ENCODE measurements around the gene ARHGEF19.
"Not testable (repeated sequence)": the region's sequence is repeated elsewhere in the genome, so short reads cannot be mapped to it uniquely, and the experiment has no call there.

The ARHGEF19 gene

DNA sequence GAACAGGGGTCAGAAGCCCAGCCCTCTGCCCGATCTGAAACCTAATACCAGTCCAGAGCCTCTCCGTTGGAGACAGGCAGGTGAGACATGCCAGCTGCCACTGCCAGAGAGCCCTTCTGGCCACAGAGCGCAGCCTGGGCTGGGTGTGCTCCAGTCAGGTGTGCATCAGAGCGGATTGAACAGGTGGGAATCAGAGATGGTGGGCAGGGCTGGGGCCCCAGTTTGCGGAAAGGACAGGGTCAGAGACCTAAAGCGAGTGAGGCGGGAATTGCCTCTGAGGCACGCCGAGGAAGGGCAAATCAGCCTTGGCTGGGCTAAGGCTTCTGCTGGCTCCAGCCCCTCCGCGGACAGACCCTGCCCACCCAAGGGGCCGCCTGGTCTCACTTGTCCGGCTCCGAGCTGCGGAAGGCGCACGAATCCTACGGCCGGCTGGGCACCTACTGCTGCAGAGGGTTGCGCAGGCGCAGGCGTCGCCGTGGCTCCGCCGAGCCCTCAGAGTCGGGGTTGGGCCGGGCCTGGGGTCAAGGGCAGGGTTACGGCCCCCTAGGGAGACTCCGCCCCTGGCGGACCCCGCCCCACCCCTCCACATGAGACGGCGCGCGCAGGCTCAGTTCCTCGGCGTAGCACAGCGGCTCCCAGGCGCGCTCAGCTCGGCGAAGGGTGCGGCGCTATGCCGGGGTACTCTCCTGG is 14.2 kb upstream of the ARHGEF19 start:
- DNase-seq (ENCODE audit: low read depth, low spot score) = no peak
- H3K4me3 ChIP-seq (ENCODE audit: low read length) = no peak overlapping the region

DNA sequence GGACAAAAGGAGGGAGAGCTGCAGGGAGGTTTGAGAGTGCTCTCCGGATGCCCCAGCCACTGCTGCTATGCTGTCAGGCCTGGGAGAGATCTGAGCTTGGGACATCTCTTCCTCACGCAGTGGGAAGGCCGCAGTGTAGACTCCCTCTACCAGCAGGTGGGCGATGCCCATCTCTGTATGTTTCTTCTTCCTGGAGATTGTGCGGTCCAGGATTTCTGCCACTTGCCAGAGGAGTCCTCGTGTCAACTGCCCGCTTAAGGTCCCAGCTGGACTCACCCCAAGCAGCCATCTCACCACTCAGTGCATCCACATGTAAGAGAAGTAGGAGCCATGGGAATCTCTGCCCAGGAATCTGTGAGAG is 13.7 kb upstream of the ARHGEF19 start:
- no peak for DNase-seq (ENCODE audit: low read depth, low spot score)
- no peak overlapping the region for H3K4me3 ChIP-seq (ENCODE audit: low read length)

DNA sequence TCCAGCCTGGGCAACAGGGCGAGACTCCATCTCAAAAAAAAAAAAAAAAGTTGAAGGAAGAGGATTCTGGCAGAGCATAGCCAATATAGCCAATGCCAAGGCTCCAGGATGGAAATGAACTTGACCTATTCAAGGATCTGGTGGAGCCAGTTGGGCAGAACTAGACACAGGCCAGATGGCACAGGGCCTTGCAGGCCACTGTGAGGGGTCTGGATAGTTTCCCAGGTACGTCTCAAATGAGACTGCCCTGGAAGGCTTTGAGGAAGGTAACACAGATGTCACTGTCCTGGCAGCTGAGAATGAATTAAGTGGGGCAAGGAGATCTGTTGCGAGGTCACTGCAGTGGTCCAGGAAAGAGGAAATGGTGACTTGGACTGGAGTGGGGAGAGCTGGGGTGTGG is 12.0 kb upstream of the ARHGEF19 start:
- DNase-seq (ENCODE audit: low read depth, low spot score) = no peak
- H3K4me3 ChIP-seq (ENCODE audit: low read length) = no peak overlapping the region

DNA sequence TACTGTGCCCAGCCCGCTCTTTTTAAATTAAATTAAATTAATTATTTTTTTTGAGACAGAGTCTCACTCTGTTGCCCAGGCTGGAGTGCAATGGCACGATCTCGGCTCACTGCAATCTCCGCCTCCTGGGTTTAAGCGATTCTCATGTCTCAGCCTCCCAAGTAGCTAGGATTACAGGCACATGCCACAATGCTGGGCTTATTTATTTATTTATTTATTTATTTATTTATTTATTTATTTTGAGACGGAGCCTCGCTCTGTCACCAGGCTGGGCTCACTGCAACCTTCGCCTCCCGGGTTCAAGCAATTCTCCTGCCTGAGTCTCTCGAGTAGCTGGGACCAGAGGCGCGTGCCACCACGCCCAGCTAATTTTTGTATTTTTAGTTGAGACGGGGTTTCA is 10.3 kb upstream of the ARHGEF19 start:
- not testable (repeated sequence) for DNase-seq (ENCODE audit: low read depth, low spot score)

DNA sequence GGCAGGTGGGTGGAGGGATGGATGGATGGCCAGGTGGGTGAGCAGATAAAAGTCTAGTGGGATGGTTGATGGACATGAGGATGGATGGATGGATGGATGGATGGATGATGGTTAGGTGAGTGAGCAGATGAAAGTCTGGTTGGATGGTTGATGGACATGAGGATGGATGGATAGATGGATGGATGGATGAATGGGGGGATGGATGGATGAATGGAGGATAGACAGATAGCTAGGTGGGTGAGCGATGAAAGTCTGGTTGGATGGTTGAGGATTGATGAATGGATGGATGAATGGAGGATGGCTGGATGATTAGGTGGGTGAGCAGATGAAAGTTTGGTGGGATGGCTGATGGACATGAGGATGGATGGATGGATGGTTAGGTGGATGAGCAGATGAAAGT is 9.0 kb upstream of the ARHGEF19 start:
- no peak for DNase-seq (ENCODE audit: low read depth, low spot score)
- H3K4me3 ChIP-seq (ENCODE audit: low read length) = no peak overlapping the region

More for the DNA sequence above, 10.3 kb upstream of the ARHGEF19 start:
- H3K4me3 ChIP-seq (ENCODE audit: low read length) = not testable (repeated sequence)

DNA sequence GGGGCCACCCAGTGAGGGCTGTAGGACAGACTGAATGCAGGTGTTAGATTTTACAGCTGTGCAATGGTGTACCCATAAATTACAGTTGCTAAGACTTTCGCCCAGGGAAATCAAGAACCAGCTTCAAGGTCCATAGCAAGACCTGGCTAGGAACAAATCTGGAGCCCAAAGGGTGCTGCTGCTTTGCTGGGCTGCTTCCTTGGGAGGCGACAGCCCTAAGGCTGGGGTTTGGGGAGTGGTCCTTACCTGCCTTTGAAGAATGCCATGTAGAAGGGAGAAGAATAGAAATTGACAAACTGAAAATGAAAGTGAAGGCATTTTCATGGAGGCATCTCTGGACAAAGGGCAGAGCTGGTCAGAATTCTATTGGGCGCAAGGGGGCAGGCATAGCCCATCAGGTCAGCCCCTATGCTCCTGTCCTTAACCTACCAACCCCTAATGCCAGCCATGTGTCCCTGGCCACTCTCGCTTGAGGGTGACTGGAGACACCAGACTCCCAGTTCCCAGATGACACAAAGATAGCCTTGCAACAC is 7.6 kb upstream of the ARHGEF19 start:
- DNase-seq (ENCODE audit: low read depth, low spot score) = no peak
- no peak overlapping the region for H3K4me3 ChIP-seq (ENCODE audit: low read length)

DNA sequence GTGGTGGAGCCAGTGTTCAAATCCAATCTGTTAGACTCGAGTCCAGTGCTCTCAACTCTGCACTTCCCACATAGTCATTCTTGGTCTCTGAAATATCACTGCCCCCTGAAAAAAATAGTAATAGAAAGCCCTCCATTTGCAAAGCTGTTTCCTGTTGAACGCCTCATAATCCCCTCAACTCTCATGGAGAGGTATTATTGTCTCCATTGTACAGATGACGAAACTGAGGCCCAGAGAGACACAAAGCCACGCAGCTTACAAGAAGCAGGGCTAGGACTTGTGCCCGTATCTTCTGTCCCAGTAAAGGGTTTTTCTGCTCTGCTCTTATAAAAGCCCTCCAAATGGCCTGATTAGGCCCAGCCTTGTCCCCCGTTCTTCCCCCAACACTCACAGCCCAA is 6.2 kb upstream of the ARHGEF19 start:
- no peak for DNase-seq (ENCODE audit: low read depth, low spot score)

DNA sequence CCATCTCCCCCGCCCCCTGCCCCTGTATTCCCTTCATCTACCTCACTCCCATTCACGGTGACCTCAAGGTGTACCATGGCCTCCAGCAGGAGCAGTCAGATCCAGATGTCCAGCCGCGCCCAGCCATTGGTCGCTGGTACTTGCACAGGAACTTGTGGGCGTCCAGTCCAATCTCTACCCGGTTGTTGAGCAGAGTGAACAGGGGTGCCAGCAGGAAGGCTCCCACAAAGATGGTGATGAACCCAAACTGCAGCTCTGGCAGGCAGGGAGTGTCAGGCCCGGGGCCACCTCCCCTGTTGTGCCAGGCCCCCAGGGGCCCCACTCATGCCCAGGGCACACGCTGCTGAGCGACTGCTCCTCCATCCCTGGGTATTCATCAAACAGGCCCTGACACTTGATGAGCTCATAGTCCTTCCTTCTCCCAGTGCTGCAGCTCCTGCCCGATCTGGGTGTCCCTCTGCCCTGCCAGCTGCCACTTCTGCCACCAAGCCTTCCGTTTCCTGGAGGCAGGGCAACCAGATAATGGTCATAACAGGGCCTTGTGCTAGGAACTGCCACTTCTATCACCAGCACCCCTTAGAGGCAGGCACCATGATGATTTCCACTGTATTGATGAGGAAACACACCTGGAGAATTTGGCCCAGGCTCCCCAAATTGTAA is 5.7 kb upstream of the ARHGEF19 start:
- H3K4me3 ChIP-seq (ENCODE audit: low read length) = no peak overlapping the region
- no peak for DNase-seq (ENCODE audit: low read depth, low spot score)

More for the DNA sequence above, 6.2 kb upstream of the ARHGEF19 start:
- no peak overlapping the region for H3K4me3 ChIP-seq (ENCODE audit: low read length)

DNA sequence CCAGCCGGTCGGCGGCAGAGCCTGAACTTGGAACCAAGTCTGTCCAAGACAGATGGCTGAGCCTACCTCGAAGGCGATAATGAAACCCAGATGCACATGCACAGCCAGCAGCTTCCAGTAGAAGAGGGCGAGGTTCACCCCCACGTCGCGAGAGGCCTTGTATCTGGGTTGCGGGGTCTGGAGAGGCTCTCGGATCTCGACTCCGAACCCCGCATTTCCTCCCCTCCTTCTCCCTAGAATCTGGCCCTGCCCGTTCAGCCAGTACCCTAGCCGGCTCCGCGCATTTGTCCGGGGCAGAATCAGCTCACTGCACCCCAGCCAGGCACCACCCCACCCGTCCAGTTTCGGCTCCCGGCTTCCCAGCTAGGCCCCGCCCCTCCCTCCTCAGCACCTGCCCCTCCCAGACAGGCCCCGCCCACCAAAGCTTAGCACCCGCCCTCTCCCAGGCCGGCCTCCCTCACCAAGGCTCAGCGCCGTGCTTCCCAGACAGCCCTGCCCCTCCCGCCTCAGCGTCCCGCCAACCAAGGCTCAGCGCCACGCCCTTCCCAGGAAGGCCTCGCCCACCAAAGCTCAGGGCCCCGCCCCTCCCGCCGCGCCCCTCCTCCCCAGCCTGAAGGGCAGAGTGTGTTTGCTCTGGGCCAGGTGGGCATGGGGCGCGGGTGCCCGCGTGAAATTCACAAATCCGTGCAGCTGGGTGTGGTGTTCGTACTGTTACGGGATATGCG is 4.8 kb upstream of the ARHGEF19 start:
- peak overlapping the region; percentile 15 for H3K4me3 ChIP-seq (ENCODE audit: low read length)
- peak; percentile 83 for DNase-seq (ENCODE audit: low read depth, low spot score)

DNA sequence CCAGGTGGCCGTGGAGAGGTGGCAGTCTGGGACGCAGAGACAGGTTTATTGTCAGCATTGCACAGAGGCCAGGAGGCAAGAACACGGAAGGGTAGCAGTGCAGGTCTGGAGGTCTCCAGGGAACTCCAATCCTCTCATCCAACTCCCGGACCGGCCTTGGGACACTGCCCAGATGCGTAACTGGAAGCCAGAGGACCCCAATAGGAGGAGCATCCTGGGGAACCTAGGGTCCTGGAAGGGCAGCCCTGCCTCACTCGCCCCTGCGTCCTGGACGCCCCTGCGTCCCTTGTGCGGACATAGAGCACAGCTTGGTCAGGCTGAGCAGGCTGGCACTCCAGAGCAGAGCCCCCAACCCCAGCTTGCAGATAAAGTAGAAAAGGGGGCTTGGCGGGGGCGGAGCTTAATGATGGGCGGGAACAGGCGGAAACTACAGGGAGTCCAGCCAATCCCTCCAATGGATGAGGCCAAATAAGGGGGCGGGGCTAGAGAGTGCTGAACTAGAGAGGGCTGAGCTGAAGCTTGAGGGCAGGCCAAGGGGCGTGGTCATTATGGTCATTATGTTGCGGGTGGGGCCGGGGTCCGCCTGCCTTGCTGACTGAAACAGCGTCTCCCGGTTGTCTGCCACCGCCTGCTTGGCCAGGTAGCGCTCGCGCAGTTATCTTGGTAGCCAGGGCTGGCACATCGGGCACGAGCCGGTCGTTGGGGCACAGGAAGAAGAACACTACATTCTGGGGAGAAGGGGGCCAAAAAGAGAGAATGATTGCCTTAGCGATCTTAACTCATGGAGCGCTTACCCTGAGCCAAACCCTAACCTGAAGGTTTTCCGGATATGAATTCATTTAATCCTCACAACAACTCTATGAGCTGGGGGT is 3.7 kb upstream of the ARHGEF19 start:
- peak; percentile 44 for DNase-seq (ENCODE audit: low read depth, low spot score)
- no peak overlapping the region for H3K4me3 ChIP-seq (ENCODE audit: low read length)

DNA sequence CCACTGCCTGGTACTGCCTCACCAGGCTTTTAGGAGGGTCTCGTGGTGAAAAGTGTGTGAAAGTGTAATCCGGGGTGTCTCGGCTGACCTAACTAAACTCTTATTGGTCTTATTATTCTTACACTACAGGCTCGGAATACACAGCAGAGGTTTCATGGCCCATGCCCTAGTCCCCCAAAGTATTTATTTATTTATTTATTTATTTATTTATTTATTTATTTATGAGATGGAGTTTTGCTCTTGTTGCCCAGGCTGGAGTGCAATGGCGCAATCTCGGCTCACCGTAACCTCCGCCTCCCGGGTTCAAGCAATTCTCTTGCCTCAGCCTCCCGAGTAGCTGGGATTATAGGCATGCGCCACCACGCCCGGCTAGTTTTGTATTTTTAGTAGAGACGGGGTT is 2.8 kb upstream of the ARHGEF19 start:
- DNase-seq (ENCODE audit: low read depth, low spot score); H3K4me3 ChIP-seq (ENCODE audit: low read length): not testable (repeated sequence)

DNA sequence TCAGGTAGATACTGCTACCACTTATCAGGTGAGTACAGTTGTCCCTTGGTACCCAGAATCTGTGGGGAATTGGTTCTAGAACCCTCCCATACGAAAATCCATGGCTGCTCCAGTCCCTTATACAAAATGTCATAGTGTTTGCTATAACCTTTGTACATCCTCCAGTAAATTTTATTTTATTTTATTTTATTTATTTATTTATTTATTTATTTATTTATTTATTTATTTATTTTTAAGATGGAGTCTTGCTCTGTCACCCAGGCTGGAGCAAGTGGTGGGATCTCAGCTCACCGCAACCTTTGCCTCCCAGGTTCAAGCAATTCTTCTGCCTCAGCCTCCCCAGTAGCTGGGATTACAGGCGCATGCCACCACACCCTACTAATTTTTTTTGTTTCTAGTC is 1.1 kb upstream of the ARHGEF19 start:
- DNase-seq (ENCODE audit: low read depth, low spot score); H3K4me3 ChIP-seq (ENCODE audit: low read length): not testable (repeated sequence)

DNA sequence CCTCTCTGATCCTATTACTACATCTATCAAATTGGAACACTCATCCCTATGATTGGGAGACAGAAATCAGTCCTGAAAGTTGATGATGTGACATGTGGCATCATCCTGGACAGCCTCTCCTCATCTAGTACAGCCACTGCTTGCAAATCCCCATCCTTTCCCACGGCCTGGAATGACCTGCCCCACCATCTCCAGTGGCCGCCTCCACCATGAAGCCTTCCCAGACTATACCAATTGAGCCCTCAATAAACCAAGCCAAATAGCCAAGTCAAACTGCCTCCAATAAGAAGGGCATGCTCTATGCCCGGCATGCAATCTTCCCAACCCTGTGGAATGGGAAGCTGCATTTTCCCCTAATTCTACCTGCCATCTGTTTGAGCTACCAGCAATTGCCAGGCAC is 561 bp upstream of the ARHGEF19 start:
- no peak overlapping the region for H3K4me3 ChIP-seq (ENCODE audit: low read length)
- DNase-seq (ENCODE audit: low read depth, low spot score) = no peak

DNA sequence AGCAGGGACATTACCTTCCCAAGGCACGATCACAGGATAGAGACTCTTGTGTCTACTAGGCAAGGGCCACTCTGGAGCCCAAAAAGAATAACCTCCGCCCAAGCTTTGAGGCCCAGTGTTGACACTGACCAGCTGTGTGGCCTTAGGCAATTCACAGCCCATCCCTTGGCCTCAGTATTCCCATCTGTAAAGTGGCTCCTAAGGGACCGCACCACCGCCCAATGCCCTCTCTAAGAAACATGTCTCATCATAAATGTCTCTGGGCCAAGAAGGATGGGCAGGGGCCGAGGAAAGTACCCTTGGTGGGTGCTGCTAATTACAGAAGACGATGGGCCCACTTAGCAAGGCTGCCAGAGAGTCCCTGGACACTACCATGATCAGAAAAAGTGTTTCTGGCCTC is 628 bp downstream of the ARHGEF19 start:
- H3K4me3 ChIP-seq (ENCODE audit: low read length) = no peak overlapping the region
- DNase-seq (ENCODE audit: low read depth, low spot score) = no peak

DNA sequence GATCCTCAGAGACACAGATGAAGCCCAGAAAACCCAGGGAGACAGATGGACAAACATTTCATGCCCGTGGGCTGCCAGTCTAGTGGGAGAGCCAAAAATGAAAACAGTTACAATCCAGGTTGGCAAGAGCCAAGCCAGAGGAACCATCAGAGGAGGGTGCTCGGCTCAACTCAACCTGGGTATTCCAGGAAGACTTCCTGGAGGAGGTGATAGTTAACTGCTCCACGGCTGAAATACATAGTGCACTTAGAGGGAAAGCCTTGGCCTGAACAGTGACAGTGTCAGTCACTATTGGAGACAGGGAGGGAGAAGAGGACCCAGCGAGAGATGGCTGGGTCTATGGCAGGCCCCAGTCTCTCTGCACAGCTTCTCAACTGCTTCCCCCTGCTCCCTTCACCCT is 1.9 kb downstream of the ARHGEF19 start:
- no peak for DNase-seq (ENCODE audit: low read depth, low spot score)
- no peak overlapping the region for H3K4me3 ChIP-seq (ENCODE audit: low read length)

DNA sequence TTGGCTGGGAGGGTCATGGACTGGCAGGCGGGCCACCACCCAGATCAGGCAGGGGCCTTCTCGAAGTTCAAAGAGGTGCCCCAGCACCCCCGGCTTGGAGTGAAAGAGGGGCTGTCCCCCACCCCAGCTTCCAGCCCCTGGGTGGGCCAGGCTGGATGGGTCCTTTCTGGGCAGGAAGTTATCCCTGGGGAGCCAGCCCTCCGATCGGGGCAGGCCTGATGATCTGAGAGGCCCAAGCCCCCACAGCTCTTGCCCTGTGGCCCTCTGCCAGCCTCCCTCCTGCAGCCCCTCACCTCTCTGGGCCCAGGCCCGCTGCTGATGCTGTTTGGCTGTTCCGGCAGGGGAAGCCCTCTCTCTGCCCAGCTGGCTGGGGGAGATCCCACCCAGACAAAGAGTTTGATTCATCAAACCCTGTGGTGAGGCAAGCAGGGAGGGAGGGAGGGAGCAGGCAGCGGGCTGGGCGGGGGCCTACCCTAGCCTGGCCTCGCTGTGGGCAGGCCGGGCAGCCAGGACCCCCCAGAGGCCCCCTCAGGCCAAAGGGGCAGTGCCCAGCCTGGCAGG is 2.5 kb downstream of the ARHGEF19 start:
- no peak overlapping the region for H3K4me3 ChIP-seq (ENCODE audit: low read length)
- no peak for DNase-seq (ENCODE audit: low read depth, low spot score)

DNA sequence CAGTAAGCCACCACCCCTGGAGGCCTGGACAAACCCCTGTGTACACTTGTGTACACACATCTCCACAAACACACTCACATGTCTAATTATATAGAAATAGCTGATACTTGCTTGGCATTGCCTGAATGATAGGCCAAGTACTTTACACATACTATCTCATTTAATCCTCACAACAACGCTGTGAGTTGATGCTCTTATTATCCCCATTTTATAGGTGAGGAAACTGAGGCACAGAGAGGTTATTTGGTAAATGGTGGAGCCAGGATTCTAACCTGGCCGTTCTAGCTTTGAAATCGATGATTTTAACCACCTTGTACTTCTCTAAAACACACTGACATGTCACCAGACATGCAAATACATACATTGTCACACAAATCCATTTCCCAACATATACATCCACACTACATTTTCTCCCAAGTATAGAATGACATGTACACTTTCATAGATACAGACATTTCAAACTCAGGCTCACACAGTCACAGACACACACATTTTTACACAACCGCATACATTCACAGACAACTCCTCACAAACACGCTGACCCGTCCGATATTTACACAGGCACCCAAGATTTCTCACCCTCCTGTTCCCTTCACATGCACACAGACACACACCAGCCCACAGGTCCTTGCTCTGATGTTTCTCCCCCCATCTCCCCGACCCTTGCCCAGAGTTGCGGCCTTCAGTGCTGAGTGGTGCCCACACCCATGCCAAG is 3.2 kb downstream of the ARHGEF19 start:
- H3K4me3 ChIP-seq (ENCODE audit: low read length) = no peak overlapping the region

DNA sequence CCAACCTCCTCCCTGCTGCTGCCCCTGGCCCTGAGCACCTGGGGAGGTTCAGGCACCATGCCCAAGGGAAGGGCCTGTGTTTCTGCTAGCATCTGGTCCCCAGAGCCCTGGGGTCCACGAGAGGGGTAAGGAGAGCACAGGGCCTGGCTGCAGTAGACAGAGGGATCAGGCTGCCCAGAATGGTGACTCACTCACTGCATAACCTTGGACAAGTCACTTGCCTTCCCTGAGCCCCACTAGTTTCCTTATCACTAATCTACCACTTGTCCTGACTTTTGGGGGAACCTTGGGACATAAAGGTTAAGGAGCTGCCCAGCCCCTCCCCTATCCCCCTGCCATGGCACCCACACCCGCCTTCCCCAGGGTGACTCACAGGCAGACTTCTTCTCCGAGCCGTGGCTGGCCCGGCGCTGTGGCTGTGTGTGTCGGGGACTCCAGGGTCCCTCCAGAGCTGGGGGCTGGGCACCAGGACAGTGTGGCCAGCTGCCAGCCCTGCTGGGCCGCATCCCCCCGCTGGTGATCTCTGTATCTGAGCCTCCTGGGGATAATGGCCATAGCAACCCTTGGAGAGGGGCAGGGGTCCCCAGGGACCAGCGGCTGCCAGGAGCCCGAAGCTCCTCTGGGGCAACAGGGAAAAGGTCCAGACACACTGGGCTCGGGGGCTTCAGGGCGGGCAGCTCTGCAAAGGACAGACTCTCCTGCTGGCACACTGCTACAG is 4.0 kb downstream of the ARHGEF19 start:
- H3K4me3 ChIP-seq (ENCODE audit: low read length) = no peak overlapping the region
- DNase-seq (ENCODE audit: low read depth, low spot score) = no peak

More for the DNA sequence above, 3.2 kb downstream of the ARHGEF19 start:
- DNase-seq (ENCODE audit: low read depth, low spot score) = no peak
